ENCODE data around the gene CSTF1.

CSTF1 gene

GRCh38 chr20:56443654-56444540 lies 51.5 kb downstream of the CSTF1 start:
- Histone ChIP-seq H3K9me3 (no peaks in the 10 kb centered on the region), H3K36me3 (replicated peaks) (no peaks in the 10 kb centered on the region), H3K4me1 (no peaks in the 10 kb centered on the region), H3K27me3 (ENCODE audit: low read depth) (no peaks in the 10 kb centered on the region), H3K4me3 (no peak overlapping the region)
- no peak for DNase-seq (ENCODE audit: low spot score in 2 of 2)
- in situ Hi-C loops (cut with MboI; ENCODE audit: low sequenced_read_pairs): no loop called here

- Histone ChIP-seq H3K36me3 (replicated peaks) (no peaks in the 10 kb centered on the region), H3K27me3 (ENCODE audit: low read depth) (no peaks in the 10 kb centered on the region), H3K9me3 (no peaks in the 10 kb centered on the region), H3K4me1 (no peaks in the 10 kb centered on the region), H3K4me3 (no peak overlapping the region)
- no peak for DNase-seq (ENCODE audit: low spot score in 2 of 2)
- in situ Hi-C loops (cut with MboI; ENCODE audit: low sequenced_read_pairs): no loop called here
Measured at GRCh38 chr20:56445130-56445529, 52.7 kb downstream of the CSTF1 start.

DNA sequence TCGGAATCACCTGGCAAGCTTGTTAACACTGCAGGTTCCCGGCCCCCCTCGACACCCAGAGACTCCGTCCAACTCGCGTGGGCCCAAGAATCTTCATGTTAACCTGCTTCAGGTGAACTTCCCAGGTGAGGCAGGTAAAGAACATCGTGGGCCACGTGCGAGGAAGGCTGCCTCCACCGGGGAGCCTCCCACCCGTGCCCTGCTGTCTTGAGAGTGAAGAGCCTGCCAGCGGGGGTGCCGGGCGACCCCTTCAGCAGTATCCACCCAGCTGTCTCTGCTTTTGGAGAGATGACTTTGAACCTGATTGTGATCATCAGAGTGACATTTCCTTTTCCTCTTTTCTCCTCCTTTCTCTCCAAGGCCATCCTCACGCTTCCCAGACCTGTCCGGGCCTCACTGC lies 53.1 kb downstream of the CSTF1 start:
- no peaks in the 10 kb centered on the region for H3K36me3 ChIP-seq (replicated peaks)
- no peaks in the 10 kb centered on the region for H3K27me3 ChIP-seq (ENCODE audit: low read depth)
- no peaks in the 10 kb centered on the region for H3K9me3 ChIP-seq
- no peaks in the 10 kb centered on the region for H3K4me1 ChIP-seq
- H3K4me3 ChIP-seq: no peak overlapping the region
- no peak for DNase-seq (ENCODE audit: low spot score in 2 of 2)
- in situ Hi-C loops (cut with MboI; ENCODE audit: low sequenced_read_pairs): no loop called here

GRCh38 chr20:56447227-56447626 lies 54.8 kb downstream of the CSTF1 start:
- in situ Hi-C loops (cut with MboI; ENCODE audit: low sequenced_read_pairs): no loop called here
- Histone ChIP-seq H3K27me3 (ENCODE audit: low read depth) (no peaks in the 10 kb centered on the region), H3K4me1 (no peaks in the 10 kb centered on the region), H3K36me3 (replicated peaks) (no peaks in the 10 kb centered on the region), H3K4me3 (no peak overlapping the region), H3K9me3 (no peaks in the 10 kb centered on the region)
- DNase-seq (ENCODE audit: low spot score in 2 of 2): no peak

GRCh38 chr20:56449459-56449858 lies 57.0 kb downstream of the CSTF1 start:
- no peak for DNase-seq (ENCODE audit: low spot score in 2 of 2)
- Histone ChIP-seq H3K4me1 (no peaks in the 10 kb centered on the region), H3K9me3 (no peaks in the 10 kb centered on the region), H3K4me3 (no peak overlapping the region), H3K36me3 (replicated peaks) (no peaks in the 10 kb centered on the region), H3K27me3 (ENCODE audit: low read depth) (0 out of 2 replicates have a peak, but pooled peaks cover 2% of the 10 kb centered on the region)
- in situ Hi-C loops (cut with MboI; ENCODE audit: low sequenced_read_pairs): no loop called here

GRCh38 chr20:56451056-56451765 lies 58.8 kb downstream of the CSTF1 start:
- Histone ChIP-seq H3K27me3 (ENCODE audit: low read depth) (0 out of 2 replicates have a peak, but pooled peaks cover 2% of the 10 kb centered on the region), H3K4me3 (no peak overlapping the region), H3K4me1 (no peaks in the 10 kb centered on the region), H3K9me3 (no peaks in the 10 kb centered on the region), H3K36me3 (replicated peaks) (no peaks in the 10 kb centered on the region)
- DNase-seq (ENCODE audit: low spot score in 2 of 2): no peak
- in situ Hi-C loops (cut with MboI; ENCODE audit: low sequenced_read_pairs): no loop called here

DNA sequence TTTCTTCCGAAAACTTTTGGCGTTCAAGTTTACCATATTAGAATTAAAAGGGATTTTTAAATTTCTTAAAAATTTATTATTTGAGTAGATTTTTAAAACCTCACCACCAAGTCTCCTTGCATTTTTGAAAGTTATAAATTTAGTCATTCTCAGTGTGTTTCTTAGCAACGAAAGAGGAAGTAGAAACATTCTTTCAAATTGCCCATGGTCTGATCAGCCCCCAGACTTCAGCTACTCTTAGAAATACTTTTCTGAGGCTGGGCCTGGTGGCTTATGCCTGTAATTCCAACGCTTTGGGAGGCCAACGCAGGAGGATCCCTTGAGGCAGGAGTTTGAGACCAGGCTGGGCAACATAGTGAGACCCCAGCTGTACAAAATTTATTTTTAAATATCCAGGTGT lies 60.9 kb downstream of the CSTF1 start:
- no peaks in the 10 kb centered on the region for H3K4me1 ChIP-seq
- DNase-seq (ENCODE audit: low spot score in 2 of 2): no peak
- H3K36me3 ChIP-seq (replicated peaks): no peaks in the 10 kb centered on the region
- H3K9me3 ChIP-seq: no peaks in the 10 kb centered on the region
- 0 out of 2 replicates have a peak, but pooled peaks cover 2% of the 10 kb centered on the region for H3K27me3 ChIP-seq (ENCODE audit: low read depth)
- in situ Hi-C loops (cut with MboI; ENCODE audit: low sequenced_read_pairs): no loop called here
- H3K4me3 ChIP-seq: no peak overlapping the region

- H3K4me3 ChIP-seq: no peak overlapping the region
- H3K36me3 ChIP-seq (replicated peaks): no peaks in the 10 kb centered on the region
- H3K4me1 ChIP-seq: no peaks in the 10 kb centered on the region
- in situ Hi-C loops (cut with MboI; ENCODE audit: low sequenced_read_pairs): no loop called here
- 0 out of 2 replicates have a peak, but pooled peaks cover 2% of the 10 kb centered on the region for H3K27me3 ChIP-seq (ENCODE audit: low read depth)
- DNase-seq (ENCODE audit: low spot score in 2 of 2): no peak
- no peaks in the 10 kb centered on the region for H3K9me3 ChIP-seq
Measured at GRCh38 chr20:56454754-56455153, 62.3 kb downstream of the CSTF1 start.

Measured in HAP-1 (cell line).